ENCODE data around the gene WDR7.

WDR7 gene

GRCh38 chr18:56726906-56727305 is 75.7 kb downstream of the WDR7 start:
- Histone ChIP-seq H4K20me1 (ENCODE audit: insufficient read depth) (no peaks in the 10 kb centered on the region), H3K79me2 (ENCODE audit: insufficient read depth, low read depth) (no peaks in the 10 kb centered on the region), H2AFZ (ENCODE audit: low read depth) (no peak overlapping the region), H3K27me3 (ENCODE audit: insufficient read depth, low read depth) (no peaks in the 10 kb centered on the region), H3K4me3 (IDR thresholded peaks at IDR 0.05; ENCODE audit: insufficient read depth, low read depth, low read length) (no peak overlapping the region), H3K36me3 (ENCODE audit: insufficient read depth) (no peaks in the 10 kb centered on the region), H3K9ac (no peak overlapping the region), H3K27ac (no peak overlapping the region), H3K4me1 (ENCODE audit: low read depth, poor library complexity, severe bottlenecking) (no peaks in the 10 kb centered on the region), H3K4me2 (no peak overlapping the region)
- TF ChIP-seq CTCF (conservative IDR thresholded peaks at IDR 0.05; ENCODE audit: low read depth, low read length) = no peak

DNA sequence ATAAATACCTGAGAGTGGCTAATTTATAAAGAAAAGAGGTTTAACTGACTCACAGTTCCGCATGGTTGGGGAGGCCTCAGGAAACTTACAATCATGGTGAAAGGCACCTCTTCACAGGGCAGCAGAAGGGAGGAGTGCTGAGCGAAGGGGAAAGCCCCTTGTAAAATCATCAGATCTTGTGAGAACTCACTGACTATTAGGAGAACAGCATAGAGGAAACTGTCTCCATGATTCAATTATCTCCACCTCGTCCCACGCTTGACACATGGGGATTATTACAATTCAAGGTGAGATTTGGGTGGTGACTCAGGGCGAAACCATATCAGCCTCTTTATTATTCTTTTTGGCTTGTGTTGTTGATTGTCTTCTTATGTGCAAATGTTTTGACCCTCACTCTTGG is 76.2 kb downstream of the WDR7 start:
- Histone ChIP-seq H3K36me3 (ENCODE audit: insufficient read depth) (no peaks in the 10 kb centered on the region), H3K27me3 (ENCODE audit: insufficient read depth, low read depth) (no peaks in the 10 kb centered on the region), H2AFZ (ENCODE audit: low read depth) (no peak overlapping the region), H3K4me1 (ENCODE audit: low read depth, poor library complexity, severe bottlenecking) (no peaks in the 10 kb centered on the region), H3K27ac (no peak overlapping the region), H3K4me3 (IDR thresholded peaks at IDR 0.05; ENCODE audit: insufficient read depth, low read depth, low read length) (no peak overlapping the region), H3K79me2 (ENCODE audit: insufficient read depth, low read depth) (no peaks in the 10 kb centered on the region), H3K9ac (no peak overlapping the region), H3K4me2 (no peak overlapping the region), H4K20me1 (ENCODE audit: insufficient read depth) (no peaks in the 10 kb centered on the region)
- TF ChIP-seq CTCF (conservative IDR thresholded peaks at IDR 0.05; ENCODE audit: low read depth, low read length) = no peak

- no peaks in the 10 kb centered on the region for H3K27me3 ChIP-seq (ENCODE audit: insufficient read depth, low read depth)
- H3K27ac ChIP-seq = no peak overlapping the region
- no peak overlapping the region for H2AFZ ChIP-seq (ENCODE audit: low read depth)
- no peak for TF ChIP-seq CTCF (conservative IDR thresholded peaks at IDR 0.05; ENCODE audit: low read depth, low read length)
- H3K79me2 ChIP-seq (ENCODE audit: insufficient read depth, low read depth) = no peaks in the 10 kb centered on the region
- H3K4me3 ChIP-seq (IDR thresholded peaks at IDR 0.05; ENCODE audit: insufficient read depth, low read depth, low read length) = no peak overlapping the region
- H3K36me3 ChIP-seq (ENCODE audit: insufficient read depth) = no peaks in the 10 kb centered on the region
- H4K20me1 ChIP-seq (ENCODE audit: insufficient read depth) = no peaks in the 10 kb centered on the region
- H3K9ac ChIP-seq = no peak overlapping the region
- no peak overlapping the region for H3K4me2 ChIP-seq
- H3K4me1 ChIP-seq (ENCODE audit: low read depth, poor library complexity, severe bottlenecking) = no peaks in the 10 kb centered on the region
These were observed 77.6 kb downstream of the WDR7 start for GRCh38 chr18:56728741-56729140.

GRCh38 chr18:56738184-56738583 is 87.0 kb downstream of the WDR7 start:
- TF ChIP-seq CTCF (conservative IDR thresholded peaks at IDR 0.05; ENCODE audit: low read depth, low read length) = no peak
- no peak overlapping the region for H2AFZ ChIP-seq (ENCODE audit: low read depth)
- no peaks in the 10 kb centered on the region for H3K4me1 ChIP-seq (ENCODE audit: low read depth, poor library complexity, severe bottlenecking)

GRCh38 chr18:56739731-56740130 is 88.6 kb downstream of the WDR7 start:
- Histone ChIP-seq H3K79me2 (ENCODE audit: insufficient read depth, low read depth) (no peaks in the 10 kb centered on the region), H3K27ac (no peak overlapping the region), H3K4me3 (IDR thresholded peaks at IDR 0.05; ENCODE audit: insufficient read depth, low read depth, low read length) (no peak overlapping the region), H3K9ac (no peak overlapping the region), H3K27me3 (ENCODE audit: insufficient read depth, low read depth) (no peaks in the 10 kb centered on the region), H3K4me1 (ENCODE audit: low read depth, poor library complexity, severe bottlenecking) (no peaks in the 10 kb centered on the region), H3K4me2 (no peak overlapping the region), H3K36me3 (ENCODE audit: insufficient read depth) (no peaks in the 10 kb centered on the region), H2AFZ (ENCODE audit: low read depth) (no peak overlapping the region), H4K20me1 (ENCODE audit: insufficient read depth) (no peaks in the 10 kb centered on the region)
- TF ChIP-seq CTCF (conservative IDR thresholded peaks at IDR 0.05; ENCODE audit: low read depth, low read length) = no peak

More at GRCh38 chr18:56738184-56738583, 87.0 kb downstream of the WDR7 start:
- Histone ChIP-seq H3K79me2 (ENCODE audit: insufficient read depth, low read depth) (no peaks in the 10 kb centered on the region), H3K27me3 (ENCODE audit: insufficient read depth, low read depth) (no peaks in the 10 kb centered on the region), H4K20me1 (ENCODE audit: insufficient read depth) (no peaks in the 10 kb centered on the region), H3K9ac (no peak overlapping the region), H3K27ac (no peak overlapping the region), H3K4me3 (IDR thresholded peaks at IDR 0.05; ENCODE audit: insufficient read depth, low read depth, low read length) (no peak overlapping the region), H3K4me2 (no peak overlapping the region), H3K36me3 (ENCODE audit: insufficient read depth) (no peaks in the 10 kb centered on the region)
